Loucy (cell line): ENCODE measurements around the gene PIR.

Experiments used
- H2AFZ ChIP-seq: fragments of 200-600 bp; sonication (generic); 2 replicates; pipeline ENCODE4 v1.6.0; 2016; ENCODE audit warnings: antibody characterized with exemption, mild to moderate bottlenecking, low read length, moderate library complexity
- H3F3A ChIP-seq: fragments of 200-600 bp; 2 replicates; pipeline ENCODE4 v1.6.0; 2016; ENCODE audit warnings: antibody characterized with exemption, low read depth, mild to moderate bottlenecking
- H3K27me3 ChIP-seq: fragments of 200-600 bp; sonication (generic); 2 replicates; pipeline ENCODE4 v1.6.1; 2014; ENCODE audit warnings: low read length, mild to moderate bottlenecking; ENCODE audit not compliant: insufficient read depth, poor library complexity, severe bottlenecking
- H3K36me3 ChIP-seq: fragments of 200-600 bp; sonication (generic); 2 replicates; pipeline ENCODE4 v1.6.1; 2016; ENCODE audit warnings: low read length; ENCODE audit not compliant: insufficient read depth
- H3K4me1 ChIP-seq: fragments of 200-600 bp; sonication (generic); 2 replicates; pipeline ENCODE4 v1.5.1; 2014; ENCODE audit warnings: low read length, mild to moderate bottlenecking; ENCODE audit not compliant: insufficient read depth, poor library complexity, severe bottlenecking
- H3K4me2 ChIP-seq: fragments of 200-600 bp; sonication (generic); 2 replicates; pipeline ENCODE4 v1.6.0; 2014; ENCODE audit warnings: antibody characterized with exemption, low read length, low read depth, mild to moderate bottlenecking; ENCODE audit not compliant: poor library complexity, severe bottlenecking
- H3K4me3 ChIP-seq: fragments of 200-600 bp; sonication (generic); 2 replicates; pipeline ENCODE4 v1.5.1; 2014; ENCODE audit warnings: low read length, mild to moderate bottlenecking, mixed read lengths; ENCODE audit not compliant: poor library complexity, severe bottlenecking
- H3K79me2 ChIP-seq: fragments of 200-600 bp; sonication (generic); 2 replicates; pipeline ENCODE4 v1.6.1; 2014; ENCODE audit warnings: low read length; ENCODE audit not compliant: insufficient read depth
- H3K9ac ChIP-seq: fragments of 200-600 bp; sonication (generic); 2 replicates; pipeline ENCODE4 v1.6.0; 2014; ENCODE audit warnings: mild to moderate bottlenecking, low read depth, low read length, moderate library complexity; ENCODE audit not compliant: poor library complexity, severe bottlenecking
- H3K9me2 ChIP-seq: fragments of 200-600 bp; sonication (generic); replicated peaks from 2 replicates; pipeline ENCODE4 v1.6.1; 2016; ENCODE audit warnings: low read depth, low read length, mixed read lengths
- H3K9me3 ChIP-seq: fragments of 200-600 bp; sonication (generic); 2 replicates; pipeline ENCODE4 v1.6.1; 2014; ENCODE audit warnings: mild to moderate bottlenecking, antibody characterized with exemption, low read length, low read depth; ENCODE audit not compliant: insufficient read depth
- H4K20me1 ChIP-seq: fragments of 200-600 bp; sonication (generic); 2 replicates; pipeline ENCODE4 v1.6.0; 2014; ENCODE audit warnings: antibody characterized with exemption, low read length, mild to moderate bottlenecking; ENCODE audit not compliant: insufficient read depth, poor library complexity, severe bottlenecking
- EZH2phosphoT487 ChIP-seq: fragments of 200-600 bp; IDR thresholded peaks from 2 replicates; pipeline ENCODE4 v1.6.1; 2018; ENCODE audit warnings: antibody characterized with exemption, mild to moderate bottlenecking, moderate library complexity, borderline replicate concordance
- TF ChIP-seq, protein P1 (sequence below): fragments of 200-600 bp; sonication (generic); conservative IDR thresholded peaks from 2 replicates; pipeline ENCODE4 v1.5.1; 2014; ENCODE audit warnings: mild to moderate bottlenecking, antibody characterized with exemption, low read length

Gene PIR

DNA sequence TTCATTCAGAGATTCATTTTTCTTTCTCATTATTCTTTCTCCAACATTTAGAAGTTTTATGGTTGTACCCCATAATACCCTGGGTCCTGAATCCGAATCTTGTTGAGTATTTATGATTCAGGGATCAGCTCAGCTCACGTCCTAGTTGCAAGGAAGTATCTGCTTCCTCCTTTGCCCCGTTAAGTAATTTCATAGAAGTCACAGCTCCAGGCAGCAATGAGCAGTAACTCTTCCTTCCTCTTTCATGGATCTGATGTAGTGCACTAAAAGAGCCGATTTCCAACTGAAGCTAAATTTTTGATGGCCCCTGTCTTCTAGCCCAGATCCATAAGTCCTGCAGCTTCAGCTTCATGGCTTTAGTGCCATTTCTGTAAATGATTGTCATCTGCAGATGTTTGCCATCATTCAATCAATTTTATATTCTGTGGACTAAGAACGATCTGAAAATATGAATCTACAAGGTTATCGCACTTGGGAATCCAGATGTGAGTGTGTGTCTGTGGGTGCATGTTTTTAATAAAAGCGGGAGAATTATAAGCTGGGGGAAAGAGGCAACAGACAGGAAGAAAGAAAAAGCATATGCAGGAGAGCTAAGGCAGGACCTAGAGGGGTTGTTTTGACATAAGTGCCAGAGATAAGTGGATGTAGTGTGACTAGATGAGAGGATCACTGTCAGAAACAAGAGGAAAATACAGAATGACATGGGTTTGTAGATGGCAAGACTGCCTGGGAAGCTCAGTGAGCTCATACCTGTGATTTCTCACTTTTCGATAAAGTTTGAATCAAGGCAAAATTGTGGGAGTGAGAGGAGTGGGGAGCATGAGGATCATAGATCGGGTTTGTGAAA lies 126.4 kb downstream of the PIR start:
- Histone ChIP-seq H3K9ac (no peak overlapping the region), H3K4me3 (no peak overlapping the region), H3K9me2 (no peaks in the 10 kb centered on the region), H2AFZ (no peak overlapping the region), H3K36me3 (no peaks in the 10 kb centered on the region), H4K20me1 (no peaks in the 10 kb centered on the region), H3K27me3 (no peaks in the 10 kb centered on the region), H3K79me2 (no peaks in the 10 kb centered on the region), H3F3A (no peaks in the 10 kb centered on the region), H3K9me3 (no peaks in the 10 kb centered on the region), H3K4me1 (no peaks in the 10 kb centered on the region), H3K4me2 (no peak overlapping the region)
- no peak for TF ChIP-seq EZH2phosphoT487
- TF ChIP-seq, protein P1, sequence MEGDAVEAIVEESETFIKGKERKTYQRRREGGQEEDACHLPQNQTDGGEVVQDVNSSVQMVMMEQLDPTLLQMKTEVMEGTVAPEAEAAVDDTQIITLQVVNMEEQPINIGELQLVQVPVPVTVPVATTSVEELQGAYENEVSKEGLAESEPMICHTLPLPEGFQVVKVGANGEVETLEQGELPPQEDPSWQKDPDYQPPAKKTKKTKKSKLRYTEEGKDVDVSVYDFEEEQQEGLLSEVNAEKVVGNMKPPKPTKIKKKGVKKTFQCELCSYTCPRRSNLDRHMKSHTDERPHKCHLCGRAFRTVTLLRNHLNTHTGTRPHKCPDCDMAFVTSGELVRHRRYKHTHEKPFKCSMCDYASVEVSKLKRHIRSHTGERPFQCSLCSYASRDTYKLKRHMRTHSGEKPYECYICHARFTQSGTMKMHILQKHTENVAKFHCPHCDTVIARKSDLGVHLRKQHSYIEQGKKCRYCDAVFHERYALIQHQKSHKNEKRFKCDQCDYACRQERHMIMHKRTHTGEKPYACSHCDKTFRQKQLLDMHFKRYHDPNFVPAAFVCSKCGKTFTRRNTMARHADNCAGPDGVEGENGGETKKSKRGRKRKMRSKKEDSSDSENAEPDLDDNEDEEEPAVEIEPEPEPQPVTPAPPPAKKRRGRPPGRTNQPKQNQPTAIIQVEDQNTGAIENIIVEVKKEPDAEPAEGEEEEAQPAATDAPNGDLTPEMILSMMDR = no peak

GRCh38 chrX:15359701-15360100 lies 133.4 kb downstream of the PIR start:
- Histone ChIP-seq H3K27me3 (no peaks in the 10 kb centered on the region), H3K4me3 (no peak overlapping the region), H3K9ac (no peak overlapping the region), H3K4me2 (no peak overlapping the region), H3K9me2 (no peaks in the 10 kb centered on the region), H3K36me3 (no peaks in the 10 kb centered on the region), H3F3A (no peaks in the 10 kb centered on the region), H4K20me1 (no peaks in the 10 kb centered on the region), H3K9me3 (no peaks in the 10 kb centered on the region), H3K79me2 (no peaks in the 10 kb centered on the region), H2AFZ (no peak overlapping the region), H3K4me1 (no peaks in the 10 kb centered on the region)
- TF ChIP-seq, protein P1 = no peak
- no peak for TF ChIP-seq EZH2phosphoT487

DNA sequence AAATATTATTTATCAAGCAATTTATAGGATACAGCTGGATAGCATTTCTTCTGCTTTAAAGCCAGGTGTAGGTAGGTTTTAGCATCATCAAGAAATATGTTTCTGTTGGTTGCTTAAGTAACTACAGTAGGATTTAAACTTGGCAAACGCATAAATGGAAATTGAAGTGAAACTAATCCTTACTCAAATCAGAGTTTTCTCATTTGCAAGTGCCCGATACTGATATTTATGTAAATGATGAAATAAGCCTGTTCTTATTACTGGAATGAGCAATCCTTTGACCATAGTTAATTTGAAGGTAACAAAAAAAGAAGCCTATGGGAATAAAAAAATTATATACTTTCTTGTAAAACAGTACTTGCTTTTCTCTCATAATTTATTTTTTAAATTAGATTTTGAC lies 134.6 kb downstream of the PIR start:
- H2AFZ ChIP-seq = no peak overlapping the region
- no peak overlapping the region for H3K4me3 ChIP-seq
- no peak for TF ChIP-seq EZH2phosphoT487
- TF ChIP-seq, protein P1 = no peak

More for the DNA sequence above, 134.6 kb downstream of the PIR start:
- H3K9me3 ChIP-seq = no peaks in the 10 kb centered on the region
- H3K9me2 ChIP-seq = no peaks in the 10 kb centered on the region
- no peaks in the 10 kb centered on the region for H3K79me2 ChIP-seq
- H4K20me1 ChIP-seq = no peaks in the 10 kb centered on the region
- H3K9ac ChIP-seq = no peak overlapping the region
- H3K4me2 ChIP-seq = no peak overlapping the region
- no peaks in the 10 kb centered on the region for H3K27me3 ChIP-seq
- no peaks in the 10 kb centered on the region for H3F3A ChIP-seq
- H3K4me1 ChIP-seq = no peaks in the 10 kb centered on the region
- H3K36me3 ChIP-seq = no peaks in the 10 kb centered on the region
